Measurements from ENCODE around the gene DDX42.

Gene DDX42

DNA sequence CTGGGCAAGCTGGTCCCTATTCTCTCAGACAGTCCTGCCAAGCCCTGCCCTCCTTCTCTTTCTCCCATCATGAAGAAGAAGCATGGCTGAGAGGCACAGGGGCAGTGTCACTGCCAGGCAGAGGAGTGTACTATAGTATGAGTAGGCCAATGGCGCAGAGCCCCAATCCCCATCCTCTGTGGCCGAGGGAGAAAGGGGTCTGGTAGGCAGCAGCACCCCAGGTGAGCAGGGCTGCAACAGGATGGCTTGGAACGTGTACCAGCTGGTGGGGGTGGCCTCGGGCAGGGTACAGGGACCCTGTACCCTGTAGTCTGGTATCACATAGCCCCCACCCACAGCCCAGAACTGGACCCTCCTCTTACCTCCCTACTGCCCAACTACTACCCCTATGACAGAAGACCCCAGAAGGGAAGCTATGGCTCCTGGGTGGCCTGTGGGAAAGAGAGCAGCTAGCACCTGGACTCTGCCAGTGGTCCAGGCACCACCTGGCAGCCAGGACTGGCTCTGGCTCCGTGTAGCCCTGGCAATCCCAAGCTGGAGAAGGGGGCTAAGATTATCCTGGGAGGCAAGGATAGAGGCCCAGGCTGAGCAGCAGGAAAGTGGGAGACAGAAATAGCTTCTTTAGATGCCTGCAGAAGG, 64.1 kb downstream of the DDX42 start:
- Histone ChIP-seq H3K9me3 (ENCODE audit: insufficient read depth, low read length, severe bottlenecking) (no peaks in the 10 kb centered on the region), H3K4me1 (ENCODE audit: insufficient read depth, low read length) (peaks cover 27% of the 10 kb centered on the region), H3K4me2 (ENCODE audit: insufficient read depth, low read length) (peak overlapping the region; percentile 37; the same call in 1 of the 2 replicates), H2AFZ (ENCODE audit: low read depth, low read length) (no peak overlapping the region), H4K20me1 (ENCODE audit: insufficient read depth, low read length) (peaks cover 64% of the 10 kb centered on the region), H3K36me3 (ENCODE audit: insufficient read depth, low read length) (peaks cover 64% of the 10 kb centered on the region), H3K4me3 (ENCODE audit: low read depth in 1 of 2, low read length in 2 of 2) (no peak overlapping the region), H3K27ac (ENCODE audit: low read length) (peak overlapping the region; percentile 23; the same call in 1 of the 2 replicates), H3K79me2 (ENCODE audit: insufficient read depth, low read length) (peaks cover 66% of the 10 kb centered on the region), H3K9ac (ENCODE audit: low read depth, low read length) (no peak overlapping the region), H3K27me3 (ENCODE audit: insufficient read depth, low read length, poor library complexity) (no peaks in the 10 kb centered on the region)
- no peak for TF ChIP-seq EZH2 (IDR thresholded peaks at IDR 0.05; ENCODE audit: borderline replicate concordance, low read depth, low read length, severe bottlenecking)
- ATAC-seq (ENCODE audit: insufficient read depth, low read depth) (no peak), DNase-seq (no peak)

DNA sequence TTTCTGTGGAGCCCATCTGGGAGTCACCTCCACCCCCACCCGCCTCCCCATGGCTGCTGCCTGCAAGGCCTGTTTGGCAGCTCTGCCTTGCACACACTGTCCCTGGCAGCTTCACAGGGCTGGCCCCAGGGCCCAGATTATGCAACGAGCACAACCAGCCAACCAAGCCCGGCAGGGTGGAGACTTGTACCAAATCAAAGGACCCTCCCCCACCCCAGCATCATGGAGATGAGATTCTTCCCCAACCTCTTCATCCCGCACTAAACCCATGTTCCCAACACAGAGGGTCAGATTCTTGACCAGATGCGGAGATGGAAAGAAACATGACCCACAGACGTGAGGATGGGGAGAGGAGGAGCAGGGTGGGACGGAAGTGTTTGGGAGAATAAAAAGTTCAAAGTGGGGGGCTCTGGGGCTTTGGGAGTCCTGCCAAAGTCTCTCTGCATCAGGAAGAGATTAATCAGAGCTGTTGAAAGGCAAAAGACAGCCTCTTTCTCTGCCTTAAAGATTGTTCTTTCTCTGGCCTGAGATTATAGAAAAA, 64.7 kb downstream of the DDX42 start:
- Histone ChIP-seq H2AFZ (ENCODE audit: low read depth, low read length) (no peak overlapping the region), H3K4me3 (ENCODE audit: low read depth in 1 of 2, low read length in 2 of 2) (no peak overlapping the region), H3K4me2 (ENCODE audit: insufficient read depth, low read length) (peak overlapping the region; percentile 37), H3K9ac (ENCODE audit: low read depth, low read length) (no peak overlapping the region), H3K27ac (ENCODE audit: low read length) (no peak overlapping the region), H4K20me1 (ENCODE audit: insufficient read depth, low read length) (peaks cover 58% of the 10 kb centered on the region), H3K36me3 (ENCODE audit: insufficient read depth, low read length) (peaks cover 58% of the 10 kb centered on the region), H3K9me3 (ENCODE audit: insufficient read depth, low read length, severe bottlenecking) (no peaks in the 10 kb centered on the region), H3K27me3 (ENCODE audit: insufficient read depth, low read length, poor library complexity) (no peaks in the 10 kb centered on the region), H3K79me2 (ENCODE audit: insufficient read depth, low read length) (peaks cover 66% of the 10 kb centered on the region), H3K4me1 (ENCODE audit: insufficient read depth, low read length) (peaks cover 30% of the 10 kb centered on the region)
- DNase-seq (no peak), ATAC-seq (ENCODE audit: insufficient read depth, low read depth) (no peak)
- TF ChIP-seq, protein P1, sequence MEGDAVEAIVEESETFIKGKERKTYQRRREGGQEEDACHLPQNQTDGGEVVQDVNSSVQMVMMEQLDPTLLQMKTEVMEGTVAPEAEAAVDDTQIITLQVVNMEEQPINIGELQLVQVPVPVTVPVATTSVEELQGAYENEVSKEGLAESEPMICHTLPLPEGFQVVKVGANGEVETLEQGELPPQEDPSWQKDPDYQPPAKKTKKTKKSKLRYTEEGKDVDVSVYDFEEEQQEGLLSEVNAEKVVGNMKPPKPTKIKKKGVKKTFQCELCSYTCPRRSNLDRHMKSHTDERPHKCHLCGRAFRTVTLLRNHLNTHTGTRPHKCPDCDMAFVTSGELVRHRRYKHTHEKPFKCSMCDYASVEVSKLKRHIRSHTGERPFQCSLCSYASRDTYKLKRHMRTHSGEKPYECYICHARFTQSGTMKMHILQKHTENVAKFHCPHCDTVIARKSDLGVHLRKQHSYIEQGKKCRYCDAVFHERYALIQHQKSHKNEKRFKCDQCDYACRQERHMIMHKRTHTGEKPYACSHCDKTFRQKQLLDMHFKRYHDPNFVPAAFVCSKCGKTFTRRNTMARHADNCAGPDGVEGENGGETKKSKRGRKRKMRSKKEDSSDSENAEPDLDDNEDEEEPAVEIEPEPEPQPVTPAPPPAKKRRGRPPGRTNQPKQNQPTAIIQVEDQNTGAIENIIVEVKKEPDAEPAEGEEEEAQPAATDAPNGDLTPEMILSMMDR (IDR thresholded peaks at IDR 0.05; ENCODE audit: borderline replicate concordance, extremely low read depth, low read length, poor library complexity, severe bottlenecking): no peak
- no peak for TF ChIP-seq EZH2 (IDR thresholded peaks at IDR 0.05; ENCODE audit: borderline replicate concordance, low read depth, low read length, severe bottlenecking)

GRCh38 chr17:63840591-63841349, 66.8 kb downstream of the DDX42 start:
- Histone ChIP-seq H3K36me3 (ENCODE audit: insufficient read depth, low read length) (peaks cover 38% of the 10 kb centered on the region), H3K4me3 (ENCODE audit: low read depth in 1 of 2, low read length in 2 of 2) (peak overlapping the region; percentile 69 to 98), H3K9ac (ENCODE audit: low read depth, low read length) (peak overlapping the region; percentile 94), H3K9me3 (ENCODE audit: insufficient read depth, low read length, severe bottlenecking) (no peaks in the 10 kb centered on the region), H3K27ac (ENCODE audit: low read length) (peak overlapping the region; percentile 87), H2AFZ (ENCODE audit: low read depth, low read length) (no peak overlapping the region), H4K20me1 (ENCODE audit: insufficient read depth, low read length) (peaks cover 49% of the 10 kb centered on the region), H3K27me3 (ENCODE audit: insufficient read depth, low read length, poor library complexity) (no peaks in the 10 kb centered on the region), H3K79me2 (ENCODE audit: insufficient read depth, low read length) (peaks cover 66% of the 10 kb centered on the region), H3K4me2 (ENCODE audit: insufficient read depth, low read length) (peak overlapping the region; percentile 99), H3K4me1 (ENCODE audit: insufficient read depth, low read length) (peaks cover 36% of the 10 kb centered on the region)
- DNase-seq (no peak), ATAC-seq (ENCODE audit: insufficient read depth, low read depth) (no peak)
- TF ChIP-seq EZH2 (IDR thresholded peaks at IDR 0.05; ENCODE audit: borderline replicate concordance, low read depth, low read length, severe bottlenecking): no peak
- TF ChIP-seq, protein P1 (IDR thresholded peaks at IDR 0.05; ENCODE audit: borderline replicate concordance, extremely low read depth, low read length, poor library complexity, severe bottlenecking): no peak

Measured in DND-41 (cell line).